Parathyroid adenoma (tissue), 2 donors: ENCODE data around the gene LPP.

Experiments used
- H2AFZ ChIP-seq: fragments of 300-600 bp; sonication (generic); one replicate; pipeline ENCODE4 v1.7.0; 2017; ENCODE audit warnings: antibody characterized with exemption, mild to moderate bottlenecking
- H3K27ac ChIP-seq: fragments of 300-600 bp; sonication (generic); one replicate; pipeline ENCODE4 v1.7.0; 2017
- H3K27me3 ChIP-seq: fragments of 300-600 bp; sonication (generic); one replicate; pipeline ENCODE4 v1.7.0; 2017; ENCODE audit warnings: low read length; ENCODE audit not compliant: control insufficient read depth, insufficient read depth
- H3K36me3 ChIP-seq: fragments of 300-600 bp; sonication (generic); one replicate; pipeline ENCODE4 v1.7.0; 2017; ENCODE audit warnings: low read length; ENCODE audit not compliant: control insufficient read depth, insufficient read depth
- H3K4me1 ChIP-seq: fragments of 300-600 bp; sonication (generic); one replicate; pipeline ENCODE4 v1.7.0; 2017; ENCODE audit warnings: control low read depth
- H3K4me2 ChIP-seq: fragments of 300-600 bp; sonication (generic); one replicate; pipeline ENCODE4 v1.7.0; 2017; ENCODE audit warnings: low read length
- H3K4me3 ChIP-seq: fragments of 300-600 bp; sonication (generic); one replicate; pipeline ENCODE4 v1.7.0; 2017; ENCODE audit warnings: low read depth, low read length
- H3K79me2 ChIP-seq: fragments of 300-600 bp; sonication (generic); one replicate; pipeline ENCODE4 v1.7.0; 2017; ENCODE audit warnings: control low read depth
- H3K9ac ChIP-seq: fragments of 300-600 bp; sonication (generic); one replicate; pipeline ENCODE4 v1.7.0; 2017; ENCODE audit warnings: mild to moderate bottlenecking
- H3K9me3 ChIP-seq: fragments of 300-600 bp; sonication (generic); one replicate; pipeline ENCODE4 v1.7.0; 2017; ENCODE audit warnings: low read length; ENCODE audit not compliant: control insufficient read depth
- CTCF ChIP-seq: fragments of 300-600 bp; sonication (generic); IDR thresholded peaks from one replicate; pipeline ENCODE4 v1.7.0; 2017; ENCODE audit warnings: antibody characterized with exemption, mild to moderate bottlenecking
- donor health status: primary hyperparathyroidism.

Gene LPP

GRCh38 chr3:188906236-188906635, 752.3 kb downstream of the LPP start:
- no peak for TF ChIP-seq CTCF
- no peak overlapping the region for H3K4me3 ChIP-seq
- no peak overlapping the region for H2AFZ ChIP-seq
- no peak overlapping the region for H3K4me2 ChIP-seq
- no peaks in the 10 kb centered on the region for H3K79me2 ChIP-seq
- H3K4me1 ChIP-seq: no peaks in the 10 kb centered on the region
- H3K9me3 ChIP-seq: no peaks in the 10 kb centered on the region
- H3K36me3 ChIP-seq: no peaks in the 10 kb centered on the region
- no peak overlapping the region for H3K27ac ChIP-seq
- no peak overlapping the region for H3K9ac ChIP-seq
- no peaks in the 10 kb centered on the region for H3K27me3 ChIP-seq

- TF ChIP-seq CTCF: no peak
- Histone ChIP-seq H3K4me1 (no peaks in the 10 kb centered on the region), H3K27me3 (no peaks in the 10 kb centered on the region), H3K36me3 (no peaks in the 10 kb centered on the region), H3K9ac (no peak overlapping the region), H2AFZ (no peak overlapping the region), H3K79me2 (no peaks in the 10 kb centered on the region), H3K4me2 (no peak overlapping the region), H3K9me3 (no peaks in the 10 kb centered on the region), H3K4me3 (no peak overlapping the region), H3K27ac (no peak overlapping the region)
Observed at GRCh38 chr3:188908002-188908850, 754.3 kb downstream of the LPP start.

GRCh38 chr3:188911026-188911850, 757.3 kb downstream of the LPP start:
- H3K4me3 ChIP-seq: no peak overlapping the region
- H3K27me3 ChIP-seq: no peaks in the 10 kb centered on the region
- no peak overlapping the region for H3K27ac ChIP-seq
- no peak for TF ChIP-seq CTCF
- H3K36me3 ChIP-seq: no peaks in the 10 kb centered on the region
- no peaks in the 10 kb centered on the region for H3K9me3 ChIP-seq
- H3K79me2 ChIP-seq: no peaks in the 10 kb centered on the region
- no peak overlapping the region for H3K9ac ChIP-seq
- H2AFZ ChIP-seq: no peak overlapping the region
- H3K4me1 ChIP-seq: no peaks in the 10 kb centered on the region
- H3K4me2 ChIP-seq: no peak overlapping the region

- H3K36me3 ChIP-seq: no peaks in the 10 kb centered on the region
- peaks cover 2% of the 10 kb centered on the region for H3K4me1 ChIP-seq
- no peak overlapping the region for H2AFZ ChIP-seq
- H3K4me3 ChIP-seq: no peak overlapping the region
- no peak for TF ChIP-seq CTCF
- H3K27ac ChIP-seq: no peak overlapping the region
- H3K79me2 ChIP-seq: no peaks in the 10 kb centered on the region
- no peak overlapping the region for H3K9ac ChIP-seq
- no peaks in the 10 kb centered on the region for H3K9me3 ChIP-seq
- no peaks in the 10 kb centered on the region for H3K27me3 ChIP-seq
- H3K4me2 ChIP-seq: no peak overlapping the region
Observed at GRCh38 chr3:188913084-188913483, 759.1 kb downstream of the LPP start.
